ENCODE measurements around the gene SYNPR.

The SYNPR gene

DNA sequence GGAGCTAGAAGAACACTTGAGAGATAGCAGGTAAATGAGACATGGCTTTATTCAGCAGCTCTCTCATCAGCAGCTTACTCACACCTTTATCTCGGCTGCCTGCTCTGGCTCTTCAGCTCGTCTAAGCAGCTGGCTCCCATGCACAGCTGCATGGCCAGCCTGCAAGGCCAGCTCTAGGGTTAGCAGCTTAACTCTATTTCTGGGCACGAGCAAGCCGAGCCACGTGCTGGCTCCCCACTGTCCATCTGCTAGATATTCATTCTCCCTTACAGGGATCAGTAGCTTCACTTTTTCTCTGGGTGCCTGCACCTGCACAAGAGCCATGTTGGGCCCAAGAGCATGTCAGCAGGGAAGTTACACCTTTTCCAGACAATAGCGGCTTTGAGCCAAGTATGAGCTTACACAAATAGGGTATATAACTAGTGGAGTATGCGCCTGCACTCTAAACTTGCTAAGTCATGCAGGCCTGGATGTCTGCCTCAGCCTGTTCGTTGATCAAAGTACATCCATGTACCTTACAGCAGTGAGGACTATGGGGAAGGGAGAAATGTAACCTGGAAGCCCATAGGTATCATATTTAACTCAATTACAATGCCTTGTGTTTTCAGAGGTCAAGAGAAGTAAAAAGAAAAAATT, 199.5 kb downstream of the SYNPR start:
- DNase-seq, result no peak

- DNase-seq, result no peak
These were observed 201.0 kb downstream of the SYNPR start for GRCh38 chr3:63478990-63479660.

- no peak for DNase-seq
These were observed 201.5 kb downstream of the SYNPR start for GRCh38 chr3:63479661-63480035.

DNA sequence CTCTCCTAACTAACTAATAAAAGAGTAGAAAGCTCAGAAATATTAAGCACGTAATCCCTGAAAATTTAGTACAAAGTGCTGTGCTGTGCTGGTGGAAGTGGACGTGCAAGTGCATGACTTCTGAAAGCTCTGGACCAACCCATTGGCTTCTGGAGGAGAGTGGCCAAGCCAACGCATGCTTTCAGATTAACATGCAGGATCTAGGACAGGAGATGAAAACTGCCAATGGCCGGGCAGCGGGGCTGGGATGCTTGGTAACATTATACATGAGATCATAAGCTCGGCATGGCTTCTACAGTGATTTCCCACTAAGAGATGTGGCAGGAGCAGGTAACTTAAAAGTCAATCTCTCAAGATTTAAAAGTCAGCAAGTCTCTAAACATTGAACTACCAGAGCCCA, 203.5 kb downstream of the SYNPR start:
- no peak for DNase-seq

DNA sequence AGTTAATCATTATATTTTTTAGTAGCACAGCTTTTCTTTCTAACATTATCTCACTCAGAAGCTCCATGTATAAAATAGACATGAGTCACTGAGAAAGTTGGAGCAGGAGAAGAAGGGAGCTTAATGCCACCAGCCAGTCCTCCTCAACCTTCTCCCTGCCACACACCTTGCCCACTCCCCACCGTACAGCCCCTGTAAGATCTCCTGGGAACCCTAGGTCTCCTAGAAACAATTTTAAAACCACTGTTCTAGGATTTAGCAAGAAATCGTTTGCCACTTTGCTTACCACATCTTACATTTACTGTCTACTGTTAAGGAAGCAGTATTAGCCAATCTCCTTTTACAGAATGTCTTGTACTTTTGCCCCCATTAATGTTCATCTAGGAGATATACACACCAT, 204.2 kb downstream of the SYNPR start:
- DNase-seq, result no peak

GRCh38 chr3:63492464-63492863, 214.4 kb downstream of the SYNPR start:
- peak; percentile 31 for DNase-seq

GRCh38 chr3:63493101-63493500, 215.0 kb downstream of the SYNPR start:
- DNase-seq, result no peak

GRCh38 chr3:63494646-63495045, 216.5 kb downstream of the SYNPR start:
- DNase-seq, result no peak

- no peak for DNase-seq
These were observed 219.5 kb downstream of the SYNPR start for GRCh38 chr3:63497641-63498040.

GRCh38 chr3:63500196-63500595, 222.1 kb downstream of the SYNPR start:
- DNase-seq, result no peak

DNA sequence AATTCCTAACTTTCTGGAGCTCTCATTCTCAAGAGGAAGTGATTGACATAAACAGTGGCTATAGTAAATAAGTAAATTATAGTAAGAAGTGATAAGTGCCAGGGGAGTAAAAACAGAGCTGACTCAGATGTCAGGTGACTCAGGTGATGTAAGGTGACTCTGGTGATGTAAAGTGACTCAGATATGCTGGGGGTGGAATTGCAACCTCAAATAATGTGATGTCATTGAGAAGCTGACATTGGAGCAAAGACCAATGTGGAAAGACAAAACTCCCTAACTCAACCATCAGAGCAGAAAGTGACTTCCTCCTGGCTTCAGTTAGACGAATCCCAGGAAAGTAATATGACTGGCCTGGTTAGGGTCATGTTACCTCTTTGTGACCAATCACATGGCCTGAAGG, 230.2 kb downstream of the SYNPR start:
- no peak for DNase-seq

- no peak for DNase-seq
These were observed 230.7 kb downstream of the SYNPR start for GRCh38 chr3:63508771-63509170.

- DNase-seq, result no peak
These were observed 235.7 kb downstream of the SYNPR start for GRCh38 chr3:63513791-63514190.

- no peak for DNase-seq
These were observed 236.6 kb downstream of the SYNPR start for GRCh38 chr3:63514678-63515077.

DNA sequence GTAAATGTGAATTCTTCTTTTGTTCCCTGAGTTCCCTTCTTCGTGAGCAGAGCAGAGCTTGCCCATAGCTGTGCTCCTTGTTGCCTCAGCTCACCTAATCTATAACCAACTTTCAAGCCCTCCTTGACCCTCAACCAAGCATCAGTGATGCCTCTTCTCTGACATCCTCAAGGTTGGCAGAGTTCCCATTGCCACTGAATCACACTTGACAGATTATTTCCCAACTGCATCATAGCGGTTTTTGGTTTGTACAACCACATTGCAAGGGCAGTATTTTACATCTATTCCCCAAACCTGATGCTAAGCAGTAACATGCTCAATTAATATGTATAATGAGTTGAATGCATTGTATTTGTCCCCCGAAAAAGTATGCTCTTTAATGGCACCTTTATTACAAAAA, 241.3 kb downstream of the SYNPR start:
- DNase-seq, result no peak

GRCh38 chr3:63521657-63522056, 243.5 kb downstream of the SYNPR start:
- DNase-seq, result no peak

DNA sequence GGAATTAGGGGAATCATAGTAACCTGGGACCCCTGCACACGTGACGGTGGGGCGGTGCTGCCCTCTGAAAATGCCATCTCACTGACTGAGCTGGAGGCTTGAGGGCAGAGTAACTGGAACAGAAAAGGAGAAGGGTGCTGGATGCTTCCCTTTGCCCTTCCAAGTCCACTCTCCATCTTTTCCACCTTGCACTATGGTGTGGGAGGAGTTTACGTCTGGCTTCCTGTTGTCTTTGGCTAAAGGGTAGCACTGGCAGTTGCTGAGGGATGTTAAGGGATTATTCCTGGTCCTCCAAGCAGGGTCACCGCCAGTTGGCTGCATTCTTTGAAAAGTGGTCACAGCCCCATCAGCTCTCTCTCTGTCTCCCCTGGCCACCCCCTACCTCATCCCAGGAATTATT, 245.0 kb downstream of the SYNPR start:
- no peak for DNase-seq

DNA sequence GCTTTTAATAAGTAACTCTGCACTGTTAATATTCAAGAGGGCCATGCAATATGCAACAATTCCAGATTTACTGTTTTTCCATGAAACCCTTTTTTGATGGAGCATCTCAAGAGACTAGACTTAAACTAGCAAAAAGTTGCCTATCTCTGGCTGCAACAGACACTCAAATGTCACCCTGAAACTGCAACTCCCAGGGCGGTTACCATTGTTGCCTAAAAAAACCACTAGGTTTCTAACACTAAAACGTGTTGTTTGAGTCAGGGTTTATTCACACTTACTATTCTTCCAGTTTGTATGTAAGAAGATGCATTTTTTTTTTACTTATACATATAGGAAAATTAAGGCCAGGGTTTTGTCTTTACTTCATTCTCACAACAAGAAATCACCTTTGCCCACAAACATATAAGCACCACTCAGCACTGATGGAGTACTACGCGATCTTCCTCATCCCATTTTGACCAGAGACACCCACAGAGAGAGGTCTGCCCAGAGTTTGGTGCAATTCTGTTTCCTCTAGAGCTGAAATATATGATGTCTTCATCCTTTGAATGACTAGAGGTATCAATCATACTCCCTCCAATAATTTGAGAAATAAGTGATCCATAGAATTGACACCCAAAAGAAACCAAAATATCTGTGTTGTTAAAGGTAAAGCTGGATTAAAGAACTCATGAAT, 250.4 kb downstream of the SYNPR start:
- DNase-seq, result no peak

DNA sequence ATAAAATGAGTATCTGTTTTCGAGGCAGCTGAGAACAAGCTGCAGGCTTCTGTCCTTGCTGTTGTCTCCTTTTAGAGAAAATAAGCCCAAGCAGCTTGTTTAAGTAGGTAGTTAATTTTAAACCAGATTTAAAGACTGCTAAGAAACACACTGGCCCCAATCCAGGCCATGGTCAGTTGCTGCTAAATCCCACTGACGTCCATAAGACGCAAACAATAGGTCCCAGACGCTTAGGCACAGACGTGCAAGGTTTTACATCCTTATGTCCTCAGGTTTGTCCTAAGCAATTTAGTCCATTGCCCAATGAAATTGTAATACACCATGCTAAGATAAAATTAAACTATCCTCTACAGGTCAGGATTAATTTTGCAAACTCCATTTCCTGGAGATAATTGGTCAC, 254.4 kb downstream of the SYNPR start:
- DNase-seq, result no peak

DNA sequence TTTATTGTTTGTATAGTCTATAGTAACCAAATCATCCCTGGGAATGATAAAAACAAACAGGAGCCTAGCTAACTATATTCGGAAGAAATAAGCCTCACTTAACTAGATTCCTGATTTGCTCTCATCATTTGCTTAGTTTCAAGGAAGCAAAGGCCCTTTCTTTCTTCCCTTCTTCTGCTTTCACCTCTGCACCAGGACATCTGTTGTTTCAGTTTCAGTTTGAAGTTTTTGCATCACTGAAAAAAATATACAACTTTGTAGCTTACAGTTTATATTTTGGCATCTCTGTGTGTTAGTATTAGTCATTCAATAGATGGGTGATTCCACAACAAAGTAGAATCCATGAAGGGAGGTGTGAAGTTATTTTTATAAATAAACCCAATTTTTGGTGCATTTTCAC, 260.8 kb downstream of the SYNPR start:
- no peak for DNase-seq

DNA sequence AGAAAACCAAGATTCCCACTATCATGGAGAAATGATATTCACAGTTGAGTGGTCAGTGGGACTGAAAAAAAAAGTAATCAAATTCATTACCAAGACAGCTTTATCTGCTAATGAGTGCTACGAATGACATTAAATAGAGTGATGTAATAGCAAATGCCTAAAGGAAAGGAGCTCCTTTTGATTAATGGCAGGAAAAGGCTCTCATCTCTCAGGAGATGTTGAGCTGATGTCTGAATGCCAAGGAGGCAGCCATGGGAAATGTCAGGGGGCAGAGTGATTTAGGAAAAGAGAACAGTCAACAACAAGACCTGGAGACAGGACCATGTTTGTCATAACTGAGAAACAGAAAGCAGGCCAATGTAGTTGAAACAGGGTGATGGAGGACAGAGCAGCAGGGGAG, 277.7 kb downstream of the SYNPR start:
- no peak for DNase-seq

- DNase-seq, result no peak
These were observed 278.3 kb downstream of the SYNPR start for GRCh38 chr3:63556401-63556800.

- no peak for DNase-seq
These were observed 279.8 kb downstream of the SYNPR start for GRCh38 chr3:63557912-63558311.

DNA sequence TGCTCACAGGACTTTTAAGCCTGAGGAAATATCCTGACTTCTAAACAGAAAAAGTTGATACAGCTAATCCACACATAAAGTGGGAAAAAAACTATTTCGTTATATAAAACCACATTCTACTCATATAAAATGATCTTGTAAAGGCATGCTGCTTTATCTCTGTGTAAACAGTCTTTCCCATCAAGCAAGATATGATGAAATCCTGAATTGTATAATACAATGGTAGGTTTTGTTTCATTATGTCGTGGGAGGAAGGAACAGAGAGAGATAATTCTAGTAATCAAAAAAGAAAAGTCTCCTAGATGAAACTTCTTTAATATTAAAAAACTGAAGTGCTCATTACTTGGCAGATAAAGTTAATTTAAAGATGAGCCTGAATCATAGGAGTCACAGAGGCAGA, 281.8 kb downstream of the SYNPR start:
- DNase-seq, result no peak

DNA sequence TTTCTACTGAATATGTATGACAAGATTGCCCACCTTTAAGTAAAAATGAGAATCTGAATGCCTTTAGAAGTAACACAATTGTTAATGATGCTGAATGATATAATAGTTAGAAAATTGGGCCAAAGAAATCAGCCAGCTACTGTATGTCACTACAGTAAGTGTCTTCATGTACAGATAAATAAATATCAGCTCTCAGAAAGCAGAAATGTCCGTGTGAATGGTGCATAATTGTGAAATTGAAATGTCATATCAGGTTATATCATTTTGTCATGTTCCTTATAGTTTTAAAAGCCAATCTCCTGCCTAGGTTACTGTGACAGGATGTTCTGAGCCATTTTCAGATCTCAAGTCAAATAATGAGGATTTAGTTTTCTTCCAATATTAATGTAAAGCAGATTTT, 283.8 kb downstream of the SYNPR start:
- DNase-seq, result no peak
